ENCODE results near the gene MTFR1L.

DNA sequence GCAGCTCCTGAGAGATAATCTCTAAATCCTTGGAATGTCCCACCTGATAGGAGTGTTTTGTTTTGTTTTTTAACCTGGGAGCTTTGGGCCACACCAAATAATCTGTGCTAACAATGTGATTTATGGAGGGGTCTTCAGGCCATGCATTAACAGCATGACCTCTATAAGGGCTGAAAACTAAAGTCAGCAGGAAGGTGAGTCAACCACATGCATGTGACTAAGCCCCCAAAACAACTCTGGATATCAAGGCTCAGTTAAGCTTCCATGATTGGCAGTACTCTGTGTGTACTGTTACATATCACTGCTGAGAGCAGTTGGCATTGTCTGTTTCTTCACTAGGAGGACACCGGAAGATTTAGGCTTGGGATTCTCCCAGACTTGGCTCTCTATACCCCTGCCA is 28.8 kb downstream of the MTFR1L start:
- no peak for TF ChIP-seq POLR2AphosphoS5 (IDR thresholded peaks at IDR 0.05)
- TF ChIP-seq, protein P1, sequence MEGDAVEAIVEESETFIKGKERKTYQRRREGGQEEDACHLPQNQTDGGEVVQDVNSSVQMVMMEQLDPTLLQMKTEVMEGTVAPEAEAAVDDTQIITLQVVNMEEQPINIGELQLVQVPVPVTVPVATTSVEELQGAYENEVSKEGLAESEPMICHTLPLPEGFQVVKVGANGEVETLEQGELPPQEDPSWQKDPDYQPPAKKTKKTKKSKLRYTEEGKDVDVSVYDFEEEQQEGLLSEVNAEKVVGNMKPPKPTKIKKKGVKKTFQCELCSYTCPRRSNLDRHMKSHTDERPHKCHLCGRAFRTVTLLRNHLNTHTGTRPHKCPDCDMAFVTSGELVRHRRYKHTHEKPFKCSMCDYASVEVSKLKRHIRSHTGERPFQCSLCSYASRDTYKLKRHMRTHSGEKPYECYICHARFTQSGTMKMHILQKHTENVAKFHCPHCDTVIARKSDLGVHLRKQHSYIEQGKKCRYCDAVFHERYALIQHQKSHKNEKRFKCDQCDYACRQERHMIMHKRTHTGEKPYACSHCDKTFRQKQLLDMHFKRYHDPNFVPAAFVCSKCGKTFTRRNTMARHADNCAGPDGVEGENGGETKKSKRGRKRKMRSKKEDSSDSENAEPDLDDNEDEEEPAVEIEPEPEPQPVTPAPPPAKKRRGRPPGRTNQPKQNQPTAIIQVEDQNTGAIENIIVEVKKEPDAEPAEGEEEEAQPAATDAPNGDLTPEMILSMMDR (IDR thresholded peaks at IDR 0.05) = no peak

Data from esophagus muscularis mucosa (tissue), 3 donors.